Stimulated activated naive CD4-positive, alpha-beta T cell (primary cell): ENCODE results near the gene SUN3.
"Not testable (repeated sequence)": the region's sequence is repeated elsewhere in the genome, so short reads cannot be mapped to it uniquely, and the experiment has no call there.

Experiments
- DNase-seq, 6 experiments: peaks; one replicate each; lab custom pipeline; 2025; lab: John Stamatoyannopoulos, UW

Gene SUN3

DNA sequence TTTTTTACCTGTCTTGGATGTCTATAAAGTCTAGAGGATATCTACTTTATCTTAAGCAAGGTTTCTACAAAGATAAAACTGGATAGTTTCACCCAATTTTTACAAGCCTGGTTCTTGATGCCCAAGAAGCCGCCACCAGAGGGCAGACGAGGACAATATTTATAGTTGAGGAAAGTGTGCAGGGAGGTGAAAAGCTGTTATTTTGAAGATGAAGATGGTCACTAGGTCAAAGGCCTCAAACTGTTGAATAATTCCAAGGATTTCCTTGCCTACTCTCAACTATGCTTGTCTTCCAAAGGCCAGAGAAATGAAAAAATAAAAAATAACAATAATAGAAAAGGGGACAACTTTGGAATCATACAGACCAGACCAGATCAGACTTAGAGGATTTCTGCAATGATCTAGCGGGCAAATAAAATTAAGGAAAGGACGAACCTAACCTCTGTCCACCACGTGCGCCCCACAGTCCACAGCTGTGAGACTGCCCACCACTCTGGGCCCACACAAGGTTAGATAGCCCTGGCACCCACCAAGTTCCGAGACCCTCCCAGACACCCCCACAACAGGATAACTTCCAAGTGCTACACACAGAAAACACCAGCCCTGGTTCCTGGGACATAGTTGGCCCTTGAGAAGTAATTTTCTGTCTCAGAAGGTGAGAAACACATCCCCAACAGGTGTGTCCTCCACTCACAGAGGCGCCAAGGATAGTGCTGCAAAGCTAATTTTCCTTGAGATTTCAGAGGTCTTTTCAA is 83.5 kb downstream of the SUN3 start:
- peak; percentile 24 to 73 (median 62) for DNase-seq

DNA sequence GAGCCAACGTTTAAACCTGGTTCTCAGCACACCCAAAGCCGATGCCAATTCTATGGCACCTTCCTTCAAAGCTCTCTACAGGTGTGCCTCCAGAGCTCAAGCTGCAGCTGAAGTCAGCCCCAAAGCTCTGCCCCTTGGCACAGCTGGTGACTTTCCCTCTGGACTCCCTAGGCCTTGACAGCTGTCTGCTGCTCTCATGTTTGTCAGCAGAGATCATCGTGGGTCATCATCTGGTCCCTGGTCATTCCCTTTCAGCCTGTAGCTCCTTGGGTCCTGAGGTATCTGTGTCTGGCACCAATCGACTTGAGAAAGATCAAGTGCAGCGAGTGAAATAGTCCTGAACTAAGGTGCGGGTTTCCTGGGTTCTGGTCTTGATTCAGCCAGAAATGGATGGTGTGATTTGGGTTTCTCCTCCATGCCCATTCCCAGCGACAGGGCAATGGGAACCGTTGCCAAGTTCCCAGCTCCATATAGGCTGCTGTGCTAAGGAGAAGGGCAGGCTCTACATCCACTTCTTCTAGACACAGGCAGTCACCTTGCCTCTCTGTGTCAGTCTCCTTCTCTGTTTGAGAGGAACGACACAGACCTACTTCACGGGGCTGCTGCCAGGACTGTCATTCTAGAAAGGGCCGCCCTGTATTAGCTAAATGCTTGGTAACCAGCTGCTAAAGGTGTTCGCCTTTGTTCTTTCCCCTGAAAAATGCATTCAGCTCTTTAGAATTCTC is 84.2 kb downstream of the SUN3 start:
- no peak for DNase-seq

- DNase-seq, result no peak
Measured at GRCh38 chr7:47943676-47944474, 85.0 kb downstream of the SUN3 start.

GRCh38 chr7:47942651-47943050 is 86.3 kb downstream of the SUN3 start:
- not testable (repeated sequence) for DNase-seq

- no peak for DNase-seq
Measured at GRCh38 chr7:47942132-47942531, 86.8 kb downstream of the SUN3 start.

- DNase-seq, result no peak
Measured at GRCh38 chr7:47941136-47941844, 87.6 kb downstream of the SUN3 start.

DNA sequence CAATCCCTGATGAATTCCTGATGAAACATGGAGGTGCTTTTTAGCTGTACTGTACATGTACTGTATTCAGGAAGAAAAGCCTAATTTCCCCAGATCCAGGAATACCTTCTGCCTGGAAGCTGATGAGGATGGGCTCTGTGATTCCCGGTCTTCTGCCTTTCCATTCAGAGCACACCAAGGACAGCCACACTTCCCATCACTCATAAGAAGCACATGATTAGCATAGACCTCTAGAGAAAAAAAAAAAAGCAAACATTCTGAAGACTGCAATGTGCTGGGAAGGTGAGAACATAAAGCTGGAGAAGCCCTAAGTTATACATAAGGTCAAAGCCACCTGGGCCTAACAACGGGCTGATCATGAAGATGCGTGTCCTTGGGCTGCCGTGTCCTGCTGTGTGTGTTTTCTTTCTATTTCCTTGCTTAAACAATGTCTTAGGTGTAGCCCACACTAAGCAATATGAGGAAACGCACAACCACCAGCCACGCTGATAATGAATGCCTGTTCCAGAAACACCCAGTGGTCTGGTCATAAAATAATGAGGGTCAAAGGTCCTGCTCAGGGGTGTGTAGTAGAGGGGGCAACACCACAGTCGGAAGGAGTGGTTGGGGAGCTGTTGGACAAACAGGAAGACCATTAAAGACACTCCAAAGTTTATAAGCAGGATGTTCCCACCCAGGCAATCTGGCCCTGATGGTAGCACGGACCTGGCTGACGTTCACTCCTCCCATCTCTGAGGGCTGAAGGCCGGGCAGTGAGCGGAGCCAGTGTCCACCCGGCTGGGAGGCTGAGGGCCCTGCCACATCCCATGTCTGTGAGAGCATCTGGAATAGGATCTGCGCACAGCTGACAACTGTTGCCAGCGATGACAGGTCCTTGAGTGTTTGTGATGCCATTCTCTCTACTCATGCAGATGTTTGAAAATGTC is 88.6 kb downstream of the SUN3 start:
- DNase-seq, result no peak

DNA sequence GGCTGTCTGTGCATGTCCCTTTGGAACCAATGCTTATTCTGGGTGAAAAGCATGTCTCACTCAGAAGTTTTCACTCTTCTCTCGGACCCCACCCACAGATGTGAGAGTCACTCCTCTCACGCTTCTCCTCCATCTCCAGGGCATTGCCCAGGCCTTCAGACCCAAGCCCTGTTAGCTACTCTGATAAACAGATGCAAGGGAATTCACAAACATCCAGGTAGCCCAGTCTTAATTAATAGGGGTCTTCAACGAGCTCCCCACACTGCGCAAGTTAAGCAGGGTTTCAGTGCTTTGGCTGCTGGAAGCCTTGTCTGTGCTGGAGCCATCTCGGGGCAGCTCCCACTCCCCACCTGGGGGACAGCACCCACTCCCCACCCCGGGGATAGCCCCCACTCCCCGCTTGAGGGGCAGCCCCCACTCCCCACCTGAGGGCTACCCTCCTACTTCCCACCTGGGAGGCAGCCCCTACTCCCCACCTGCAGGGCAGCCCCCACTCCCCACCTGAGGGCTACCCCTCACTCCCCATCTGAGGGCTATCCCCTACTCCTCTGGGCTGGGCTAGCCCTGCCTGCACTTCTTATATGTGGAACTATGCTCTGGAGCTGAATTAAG is 89.4 kb downstream of the SUN3 start:
- no peak for DNase-seq

GRCh38 chr7:47938574-47939165 is 90.2 kb downstream of the SUN3 start:
- DNase-seq, result no peak

DNA sequence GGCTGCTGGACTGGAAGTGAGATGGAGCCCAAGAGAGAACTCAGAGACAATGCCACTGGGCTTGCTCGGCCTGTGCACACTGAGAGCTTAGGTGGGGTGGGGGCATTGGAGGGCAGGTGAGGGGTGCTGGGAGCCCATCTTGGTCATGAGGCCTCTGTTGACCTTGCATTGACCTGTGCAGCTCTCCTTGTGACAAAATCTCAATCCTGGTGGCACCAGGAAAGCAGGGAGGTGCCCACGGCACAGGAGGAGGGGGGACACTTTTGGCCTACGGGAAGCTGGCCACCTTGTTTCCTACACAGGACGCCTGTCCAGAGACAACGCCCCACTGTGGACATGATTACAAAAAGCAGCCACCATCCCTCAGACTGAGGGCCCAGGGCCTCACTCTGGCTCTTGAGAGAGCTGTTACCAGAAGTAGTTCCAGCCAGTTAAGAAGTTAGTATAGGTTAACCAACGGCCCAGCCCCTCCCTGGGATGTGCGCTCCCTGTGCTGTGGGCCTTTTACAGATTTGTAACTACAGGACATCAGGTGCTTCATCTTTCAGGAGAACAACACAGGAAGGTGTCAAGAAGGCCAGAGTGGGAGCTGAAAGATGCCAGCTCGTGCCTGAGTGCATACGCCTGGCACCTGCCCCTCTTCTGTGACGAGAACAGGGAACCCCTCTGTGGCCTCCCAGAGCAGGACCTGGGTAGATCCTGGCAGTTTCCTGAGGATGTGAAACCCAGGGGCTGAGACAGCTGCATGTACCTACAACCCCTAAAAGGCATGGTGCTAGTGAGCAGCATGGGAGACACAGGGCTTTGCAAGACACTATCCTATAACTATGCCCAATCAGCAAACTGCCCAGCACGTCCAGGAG is 91.0 kb downstream of the SUN3 start:
- DNase-seq, result no peak
